Measurements from ENCODE around the gene RHNO1. TPM values are rescaled to one million over a fixed set of nuclear protein-coding genes. Genes with fewer than 3 reads are reported as not detected.
A peak's percentile ranks its signal among the peaks of the same experiment; 100 is the strongest.

Gene RHNO1, protein sequence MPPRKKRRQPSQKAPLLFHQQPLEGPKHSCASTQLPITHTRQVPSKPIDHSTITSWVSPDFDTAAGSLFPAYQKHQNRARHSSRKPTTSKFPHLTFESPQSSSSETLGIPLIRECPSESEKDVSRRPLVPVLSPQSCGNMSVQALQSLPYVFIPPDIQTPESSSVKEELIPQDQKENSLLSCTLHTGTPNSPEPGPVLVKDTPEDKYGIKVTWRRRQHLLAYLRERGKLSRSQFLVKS
- total RNA-seq (10 to 100 TPM in 1 of 4 donors, 1 to 10 TPM in 3; 1.8 to 11.7 (median 5.5) TPM), polyA plus RNA-seq (1 to 10 TPM; 3.1 to 7.9 (median 6.4) TPM)
- long read RNA-seq, donor 1, partial matches to known transcripts, result 0 of 4 reads
- long read RNA-seq, donor 1, other reads (novel, unspliced or antisense), result 0 of 4 reads
- long read RNA-seq, donor 2, transcript RHNO1-203 (2 exons, 1,605 nt), result major isoform, 5 of 9 reads
- long read RNA-seq, donor 2, partial matches to known transcripts, result 0 of 9 reads
- long read RNA-seq, donor 2, other reads (novel, unspliced or antisense), result 0 of 9 reads

DNA sequence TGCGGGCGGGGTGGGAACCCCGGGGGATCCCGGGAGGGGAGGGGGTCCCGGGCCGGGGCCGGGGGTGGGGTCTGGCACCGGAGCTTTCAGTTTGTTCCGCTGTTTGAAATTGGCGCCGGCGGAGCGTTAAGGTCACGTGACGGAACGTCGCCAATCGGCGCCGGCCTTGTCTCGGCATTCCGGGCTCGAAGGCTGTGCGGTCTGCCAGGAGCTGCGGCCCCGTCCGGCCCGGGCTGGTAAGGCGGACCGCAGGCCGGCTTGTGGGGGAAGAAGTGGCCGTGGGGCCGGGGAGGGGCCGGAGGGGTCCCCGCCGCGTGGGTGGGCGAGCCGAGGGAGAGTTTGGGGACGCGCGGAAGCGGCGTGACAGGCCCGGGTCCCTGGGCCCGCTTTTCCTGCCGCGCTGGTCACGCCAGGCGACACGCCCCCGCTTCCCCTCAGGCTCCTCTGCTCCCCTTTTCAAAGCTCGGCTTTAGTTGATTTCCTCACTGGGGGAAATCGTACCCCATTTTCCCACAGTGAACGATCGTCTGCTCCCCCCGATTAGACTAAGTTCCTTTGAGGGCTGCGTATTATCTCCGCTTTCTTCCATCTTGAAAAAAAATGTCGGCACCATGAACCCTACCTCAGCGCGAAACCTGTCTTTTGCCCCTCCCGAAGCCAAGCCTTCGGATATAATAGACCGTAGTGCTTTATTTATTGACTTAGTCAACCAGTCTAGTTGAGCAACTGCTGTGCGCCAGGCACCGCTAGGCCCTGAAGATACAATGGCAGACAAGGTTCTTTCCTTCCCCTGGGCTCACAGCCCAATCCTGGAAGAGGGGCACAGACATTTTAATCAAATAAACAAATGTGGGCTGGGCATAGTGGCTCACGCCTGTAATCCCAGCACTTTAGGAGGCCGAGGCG lies at the start of gene RHNO1, which contains the start of gene FOXM1:
TSS of gene RHNO1 (plus strand) at position 177 of the 906 bp plus-strand sequence. CDS start 8,144 bp downstream, outside the sequence.
TSS of gene FOXM1 (minus strand) at position 128 of the 906 bp plus-strand sequence. CDS start 2,696 bp downstream, outside the sequence.
- TF ChIP-seq, protein P1, sequence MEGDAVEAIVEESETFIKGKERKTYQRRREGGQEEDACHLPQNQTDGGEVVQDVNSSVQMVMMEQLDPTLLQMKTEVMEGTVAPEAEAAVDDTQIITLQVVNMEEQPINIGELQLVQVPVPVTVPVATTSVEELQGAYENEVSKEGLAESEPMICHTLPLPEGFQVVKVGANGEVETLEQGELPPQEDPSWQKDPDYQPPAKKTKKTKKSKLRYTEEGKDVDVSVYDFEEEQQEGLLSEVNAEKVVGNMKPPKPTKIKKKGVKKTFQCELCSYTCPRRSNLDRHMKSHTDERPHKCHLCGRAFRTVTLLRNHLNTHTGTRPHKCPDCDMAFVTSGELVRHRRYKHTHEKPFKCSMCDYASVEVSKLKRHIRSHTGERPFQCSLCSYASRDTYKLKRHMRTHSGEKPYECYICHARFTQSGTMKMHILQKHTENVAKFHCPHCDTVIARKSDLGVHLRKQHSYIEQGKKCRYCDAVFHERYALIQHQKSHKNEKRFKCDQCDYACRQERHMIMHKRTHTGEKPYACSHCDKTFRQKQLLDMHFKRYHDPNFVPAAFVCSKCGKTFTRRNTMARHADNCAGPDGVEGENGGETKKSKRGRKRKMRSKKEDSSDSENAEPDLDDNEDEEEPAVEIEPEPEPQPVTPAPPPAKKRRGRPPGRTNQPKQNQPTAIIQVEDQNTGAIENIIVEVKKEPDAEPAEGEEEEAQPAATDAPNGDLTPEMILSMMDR (IDR thresholded peaks at IDR 0.05), result peak; percentile 31
- H3K9me3 ChIP-seq, result no peaks in the 10 kb centered on the region
- H3K4me3 ChIP-seq, result peak within 1 kb of the TSS; percentile 78
- DNase-seq (peak; percentile 90 to 96), ATAC-seq (peak; percentile 96 to 99 (median 97))
- no peaks in the 10 kb centered on the region for H3K27me3 ChIP-seq (ENCODE audit: insufficient read depth in 3 of 3, low read length in 2 of 3)
- H3K4me1 ChIP-seq, result peaks cover 11% of the 10 kb centered on the region
- 2 to 6% (median 2%) methylated on average over 28 to 70 of the region's 70 CpGs for WGBS, 3 donors
- intact Hi-C loops (cut with DNase I), result no loop called here
- H3K36me3 ChIP-seq (ENCODE audit: insufficient read depth in 1 of 2, low read depth in 1 of 2), result peaks cover 0 to 2% of the 10 kb centered on the region in 2 donors
- H3K27ac ChIP-seq, result peak within 1 kb of the TSS; percentile 88

DNA sequence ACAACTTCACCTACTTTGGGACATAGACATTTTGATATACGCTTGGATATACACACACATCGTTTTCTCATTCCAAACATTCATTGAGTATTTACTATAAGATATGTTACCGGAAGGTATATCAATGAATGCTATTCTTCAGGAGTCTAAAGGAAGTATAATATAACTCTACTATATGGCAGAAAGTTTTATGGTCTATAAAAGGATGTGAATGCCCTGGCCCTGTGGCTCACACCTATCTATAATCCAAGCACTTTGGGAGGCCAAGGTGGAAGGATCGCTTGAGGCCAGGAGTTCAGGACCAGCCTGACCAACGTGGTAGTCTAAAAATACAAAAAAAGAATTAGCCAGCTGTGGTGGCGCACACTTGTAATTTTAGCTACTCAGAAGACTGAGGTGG lies 47.7 kb upstream of the RHNO1 start:
- no peaks in the 10 kb centered on the region for H3K9me3 ChIP-seq
- TF ChIP-seq, protein P1 (IDR thresholded peaks at IDR 0.05), result no peak
- no peaks in the 10 kb centered on the region for H3K27me3 ChIP-seq (ENCODE audit: insufficient read depth in 3 of 3, low read length in 2 of 3)
- DNase-seq (no peak), ATAC-seq (no peak)
- H3K36me3 ChIP-seq (ENCODE audit: insufficient read depth in 1 of 2, low read depth in 1 of 2), result peaks cover 7 to 84% of the 10 kb centered on the region in 2 donors
- intact Hi-C loops (cut with DNase I), result no loop called here
- no peak overlapping the region for H3K27ac ChIP-seq
- H3K4me3 ChIP-seq, result no peak overlapping the region
- 86 to 91% (median 88%) methylated on average over 6 of the region's 6 CpGs for WGBS, 3 donors
- peaks cover under 1% of the 10 kb centered on the region for H3K4me1 ChIP-seq

DNA sequence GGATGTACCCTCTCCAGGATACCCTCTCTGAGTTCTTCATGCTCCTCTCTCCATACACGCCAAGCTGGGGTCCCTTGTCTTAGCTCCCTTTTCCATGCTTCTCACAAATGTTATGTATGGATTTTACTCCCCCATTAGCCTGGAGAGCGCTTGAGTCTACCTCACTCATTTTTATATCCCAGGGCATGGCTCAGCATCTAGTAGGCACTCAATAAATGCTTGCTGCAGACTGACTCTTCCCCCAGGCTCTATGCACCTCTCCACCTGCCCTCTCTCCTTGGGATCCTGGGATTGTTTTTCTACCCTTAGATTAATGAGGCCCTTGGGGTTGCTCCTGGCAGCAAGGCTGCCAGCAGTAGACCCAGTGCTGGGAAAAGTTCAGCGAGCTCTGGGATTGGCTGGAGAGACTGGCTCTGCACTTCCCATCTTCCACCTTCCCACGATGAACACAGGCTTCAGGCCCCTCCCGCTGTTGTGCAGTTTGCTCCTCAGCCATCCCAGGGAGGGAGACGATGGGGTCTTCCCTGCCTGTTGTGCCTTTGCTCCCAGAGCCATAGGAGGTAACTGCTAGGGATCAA lies 44.4 kb upstream of the RHNO1 start:
- ATAC-seq (no peak), DNase-seq (no peak)
- Histone ChIP-seq H3K36me3 (ENCODE audit: insufficient read depth in 1 of 2, low read depth in 1 of 2) (peaks cover 1 to 53% of the 10 kb centered on the region in 2 donors), H3K9me3 (no peaks in the 10 kb centered on the region), H3K4me3 (no peak overlapping the region), H3K27ac (no peak overlapping the region), H3K4me1 (peaks cover 6% of the 10 kb centered on the region), H3K27me3 (ENCODE audit: insufficient read depth in 3 of 3, low read length in 2 of 3) (no peaks in the 10 kb centered on the region)
- TF ChIP-seq, protein P1 (IDR thresholded peaks at IDR 0.05), result no peak
- 61 to 65% (median 65%) methylated on average over 6 of the region's 6 CpGs for WGBS, 3 donors
- intact Hi-C loops (cut with DNase I), result no loop called here

DNA sequence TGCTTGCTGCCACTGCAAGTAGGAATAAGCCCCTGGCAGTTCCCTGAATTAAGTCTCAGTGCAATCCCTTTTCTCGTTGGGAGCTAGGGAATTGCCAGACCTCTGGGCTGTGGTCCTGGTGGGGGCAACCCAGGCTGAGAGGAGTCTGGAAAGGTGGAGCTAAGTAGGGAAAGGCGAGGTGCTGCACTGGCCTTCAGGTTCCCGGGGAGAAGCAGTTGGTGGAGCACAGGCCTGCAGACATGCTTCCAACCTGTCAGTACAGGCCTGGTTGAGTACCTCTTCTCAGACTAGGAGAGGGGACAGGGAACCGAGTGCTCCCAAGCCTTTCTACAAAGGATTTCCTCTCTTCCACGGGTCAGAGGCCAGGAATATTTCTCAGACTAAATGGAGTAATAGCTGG lies 43.7 kb upstream of the RHNO1 start:
- no peak overlapping the region for H3K27ac ChIP-seq
- H3K4me3 ChIP-seq, result peak overlapping the region; percentile 46
- intact Hi-C loops (cut with DNase I), result no loop called here
- no peaks in the 10 kb centered on the region for H3K9me3 ChIP-seq
- DNase-seq, result no peak
- peaks cover 0 to 53% of the 10 kb centered on the region in 2 donors for H3K36me3 ChIP-seq (ENCODE audit: insufficient read depth in 1 of 2, low read depth in 1 of 2)
- ATAC-seq, result no peak
- H3K4me1 ChIP-seq, result peaks cover 6% of the 10 kb centered on the region
- H3K27me3 ChIP-seq (ENCODE audit: insufficient read depth in 3 of 3, low read length in 2 of 3), result no peaks in the 10 kb centered on the region
- TF ChIP-seq, protein P1 (IDR thresholded peaks at IDR 0.05), result no peak
- WGBS, 3 donors, result 50 to 58% (median 52%) methylated on average over 5 of the region's 5 CpGs
